Panc1 (cell line): ENCODE results near the gene FRYL. TPM values are rescaled to one million over a fixed set of nuclear protein-coding genes. Genes with fewer than 3 reads are reported as not detected.

Experiments
- ATAC-seq: fragments of 200-7000 bp; cut with Tn5 transposase; 2 replicates; pipeline ENCODE4 v1.9.1; 2020; ENCODE audit warnings: mild to moderate bottlenecking, moderate library complexity
- BruUV-seq: library from RNA; stranded (reverse); fragments of 400-500 nt; replicated peaks from 2 replicates; lab custom pipeline; 2021; lab: Mats Ljungman, UMichigan
- CTCF ChIA-PET: fragments of 300-600 bp; sonication (Branson Sonifier 250); formaldehyde crosslinking; loops from one replicate; lab custom pipeline; 2022; ENCODE audit warnings: antibody characterized with exemption; lab: Charles Lee
- POLR2A ChIA-PET: fragments of 300-600 bp; sonication (Branson Sonifier 250); formaldehyde crosslinking; loops from one replicate; lab custom pipeline; 2022; ENCODE audit warnings: antibody characterized with exemption; lab: Charles Lee
- DNase-seq: peaks from one replicate; pipeline ENCODE4 v3.0.0-alpha.2; 2010; ENCODE audit warnings: low read depth, low spot score
- H3K27ac ChIP-seq: 2 replicates; pipeline ENCODE4 v1.5.1; 2011; ENCODE audit warnings: mild to moderate bottlenecking, low read length, inconsistent platforms
- H3K27me3 ChIP-seq: fragments of 200-500 bp; sonication (Bioruptor generic); 2 replicates; pipeline ENCODE4 v1.6.0; 2014; ENCODE audit warnings: low read length, inconsistent platforms; ENCODE audit not compliant: control insufficient read depth, insufficient read depth
- H3K36me3 ChIP-seq: fragments of 200-500 bp; sonication (Bioruptor generic); 2 replicates; pipeline ENCODE4 v1.5.1; 2014; ENCODE audit warnings: inconsistent platforms, mild to moderate bottlenecking, low read length, moderate library complexity; ENCODE audit not compliant: control insufficient read depth, insufficient read depth
- H3K4me1 ChIP-seq: 2 replicates; pipeline ENCODE4 v1.5.1; 2011; ENCODE audit warnings: inconsistent platforms, mild to moderate bottlenecking, low read length, moderate library complexity; ENCODE audit not compliant: control insufficient read depth, insufficient read depth
- H3K4me3 ChIP-seq, 2 experiments: 2 replicates each; pipeline ENCODE4 v1.5.1; 2011 to 2012; ENCODE audit warnings: low read depth in 2 of 2, low read length in 2 of 2, mild to moderate bottlenecking in 2 of 2, inconsistent platforms in 1 of 2, moderate library complexity in 1 of 2
- H3K9me3 ChIP-seq: fragments of 200-500 bp; sonication (Bioruptor generic); 2 replicates; pipeline ENCODE4 v1.5.1; 2014; ENCODE audit warnings: low read depth, mild to moderate bottlenecking, inconsistent platforms, low read length, moderate library complexity; ENCODE audit not compliant: control insufficient read depth, insufficient read depth
- POLR2AphosphoS5 ChIP-seq: IDR thresholded peaks from 2 replicates; pipeline ENCODE4 v1.6.1; 2012; ENCODE audit warnings: mild to moderate bottlenecking, low read depth, low read length, moderate library complexity
- SIN3A ChIP-seq: IDR thresholded peaks from 2 replicates; pipeline ENCODE4 v1.6.1; 2012; ENCODE audit warnings: low read depth, mild to moderate bottlenecking, low read length, moderate library complexity, borderline replicate concordance; ENCODE audit not compliant: insufficient read depth
- TCF7L2 ChIP-seq: IDR thresholded peaks from 2 replicates; pipeline ENCODE4 v1.6.1; 2011; ENCODE audit warnings: mild to moderate bottlenecking, low read depth, low read length, inconsistent platforms
- in situ Hi-C: cut with HindIII; loops from 2 replicates; pipeline ENCODE4 v1.10.0; 2016; ENCODE audit warnings: low sequenced_read_pairs, low pct_unique_long_range_greater_than_20kb
- intact Hi-C: fragments of 100-400 bp; cut with micrococcal nuclease; formaldehyde crosslinking; loops from one replicate; pipeline ENCODE4 v1.10.0; 2022; ENCODE audit not compliant: unreplicated experiment
- total RNA-seq: library from RNA; stranded (reverse); gene quantifications from one replicate; pipeline ENCODE4 v1.2.1, GENCODE V29; 2021; ENCODE audit not compliant: unreplicated experiment
- TF ChIP-seq, protein P1 (sequence below): fragments of 450-650 bp; IDR thresholded peaks from 2 replicates; pipeline ENCODE4 v1.5.1; 2017; ENCODE audit warnings: mild to moderate bottlenecking
- TF ChIP-seq, protein P2 (sequence below), 2 experiments: IDR thresholded peaks; 2 replicates each; pipeline ENCODE4 v1.6.1; 2011 to 2012; ENCODE audit warnings: low read depth in 2 of 2, control low read depth in 1 of 2, low read length in 1 of 2, mild to moderate bottlenecking in 1 of 2, moderate library complexity in 1 of 2; ENCODE audit not compliant: insufficient read depth in 1 of 2

FRYL gene
- total RNA-seq, 1 experiment from 2014 or later = 47.5 TPM

DNA sequence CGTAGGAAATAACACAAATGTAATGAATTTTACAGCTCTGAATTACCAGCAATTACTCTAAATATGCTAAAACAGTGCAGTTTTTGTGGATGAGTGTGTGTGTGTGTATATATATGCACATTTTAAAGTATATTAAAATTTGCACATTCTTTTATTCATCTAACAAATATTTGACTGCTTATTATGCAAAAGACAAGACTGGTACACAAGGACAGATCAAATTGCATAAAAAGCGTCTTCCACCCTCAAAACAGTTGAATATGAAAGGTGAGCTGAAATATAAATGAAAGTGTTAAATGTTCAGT, 276.1 kb downstream of the FRYL start:
- Histone ChIP-seq H3K27ac (no peak overlapping the region), H3K9me3 (no peaks in the 10 kb centered on the region), H3K27me3 (no peaks in the 10 kb centered on the region), H3K36me3 (peaks cover 10% of the 10 kb centered on the region; the same call in 1 of the 2 replicates), H3K4me3 (no peak overlapping the region), H3K4me1 (no peaks in the 10 kb centered on the region)
- intact Hi-C loops = loop anchor here (10.0 kb wide), 1 partner anchor 59 kb away; no protein-coding TSS in a partner anchor
- ChIA-PET CTCF (no interaction called here), POLR2A (no interaction called here)
- no TSS peak for BruUV-seq
- ATAC-seq = no peak
- in situ Hi-C loops = no loop called here
- TF ChIP-seq SIN3A = no peak
- TF ChIP-seq, protein P1, sequence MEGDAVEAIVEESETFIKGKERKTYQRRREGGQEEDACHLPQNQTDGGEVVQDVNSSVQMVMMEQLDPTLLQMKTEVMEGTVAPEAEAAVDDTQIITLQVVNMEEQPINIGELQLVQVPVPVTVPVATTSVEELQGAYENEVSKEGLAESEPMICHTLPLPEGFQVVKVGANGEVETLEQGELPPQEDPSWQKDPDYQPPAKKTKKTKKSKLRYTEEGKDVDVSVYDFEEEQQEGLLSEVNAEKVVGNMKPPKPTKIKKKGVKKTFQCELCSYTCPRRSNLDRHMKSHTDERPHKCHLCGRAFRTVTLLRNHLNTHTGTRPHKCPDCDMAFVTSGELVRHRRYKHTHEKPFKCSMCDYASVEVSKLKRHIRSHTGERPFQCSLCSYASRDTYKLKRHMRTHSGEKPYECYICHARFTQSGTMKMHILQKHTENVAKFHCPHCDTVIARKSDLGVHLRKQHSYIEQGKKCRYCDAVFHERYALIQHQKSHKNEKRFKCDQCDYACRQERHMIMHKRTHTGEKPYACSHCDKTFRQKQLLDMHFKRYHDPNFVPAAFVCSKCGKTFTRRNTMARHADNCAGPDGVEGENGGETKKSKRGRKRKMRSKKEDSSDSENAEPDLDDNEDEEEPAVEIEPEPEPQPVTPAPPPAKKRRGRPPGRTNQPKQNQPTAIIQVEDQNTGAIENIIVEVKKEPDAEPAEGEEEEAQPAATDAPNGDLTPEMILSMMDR = no peak
- TF ChIP-seq, protein P2, sequence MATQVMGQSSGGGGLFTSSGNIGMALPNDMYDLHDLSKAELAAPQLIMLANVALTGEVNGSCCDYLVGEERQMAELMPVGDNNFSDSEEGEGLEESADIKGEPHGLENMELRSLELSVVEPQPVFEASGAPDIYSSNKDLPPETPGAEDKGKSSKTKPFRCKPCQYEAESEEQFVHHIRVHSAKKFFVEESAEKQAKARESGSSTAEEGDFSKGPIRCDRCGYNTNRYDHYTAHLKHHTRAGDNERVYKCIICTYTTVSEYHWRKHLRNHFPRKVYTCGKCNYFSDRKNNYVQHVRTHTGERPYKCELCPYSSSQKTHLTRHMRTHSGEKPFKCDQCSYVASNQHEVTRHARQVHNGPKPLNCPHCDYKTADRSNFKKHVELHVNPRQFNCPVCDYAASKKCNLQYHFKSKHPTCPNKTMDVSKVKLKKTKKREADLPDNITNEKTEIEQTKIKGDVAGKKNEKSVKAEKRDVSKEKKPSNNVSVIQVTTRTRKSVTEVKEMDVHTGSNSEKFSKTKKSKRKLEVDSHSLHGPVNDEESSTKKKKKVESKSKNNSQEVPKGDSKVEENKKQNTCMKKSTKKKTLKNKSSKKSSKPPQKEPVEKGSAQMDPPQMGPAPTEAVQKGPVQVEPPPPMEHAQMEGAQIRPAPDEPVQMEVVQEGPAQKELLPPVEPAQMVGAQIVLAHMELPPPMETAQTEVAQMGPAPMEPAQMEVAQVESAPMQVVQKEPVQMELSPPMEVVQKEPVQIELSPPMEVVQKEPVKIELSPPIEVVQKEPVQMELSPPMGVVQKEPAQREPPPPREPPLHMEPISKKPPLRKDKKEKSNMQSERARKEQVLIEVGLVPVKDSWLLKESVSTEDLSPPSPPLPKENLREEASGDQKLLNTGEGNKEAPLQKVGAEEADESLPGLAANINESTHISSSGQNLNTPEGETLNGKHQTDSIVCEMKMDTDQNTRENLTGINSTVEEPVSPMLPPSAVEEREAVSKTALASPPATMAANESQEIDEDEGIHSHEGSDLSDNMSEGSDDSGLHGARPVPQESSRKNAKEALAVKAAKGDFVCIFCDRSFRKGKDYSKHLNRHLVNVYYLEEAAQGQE (IDR thresholded peaks at IDR 0.05; ENCODE audit: insufficient read depth in 1 of 2, low read depth in 2 of 2, low read length in 1 of 2) = no peak
- TF ChIP-seq TCF7L2 = no peak
- TF ChIP-seq POLR2AphosphoS5 = no peak
- no peak for DNase-seq

GRCh38 chr4:48503233-48504025, 276.6 kb downstream of the FRYL start:
- Histone ChIP-seq H3K4me3 (no peak overlapping the region), H3K4me1 (no peaks in the 10 kb centered on the region), H3K27ac (no peak overlapping the region), H3K36me3 (peaks cover 10% of the 10 kb centered on the region; the same call in 1 of the 2 replicates), H3K9me3 (no peaks in the 10 kb centered on the region), H3K27me3 (no peaks in the 10 kb centered on the region)
- ATAC-seq (no peak), DNase-seq (no peak)
- ChIA-PET POLR2A (no interaction called here), CTCF (no interaction called here)
- no peak for TF ChIP-seq POLR2AphosphoS5
- TF ChIP-seq TCF7L2 = no peak
- TF ChIP-seq SIN3A = no peak
- in situ Hi-C loops = no loop called here
- no TSS peak for BruUV-seq
- intact Hi-C loops = loop anchor here (10.0 kb wide), 1 partner anchor 59 kb away; no protein-coding TSS in a partner anchor
